AG09309 (cell line): ENCODE measurements around the gene GPR33.
"Not testable (repeated sequence)": the region's sequence is repeated elsewhere in the genome, so short reads cannot be mapped to it uniquely, and the experiment has no call there.

Experiments used
- DNase-seq: peaks from one replicate; pipeline ENCODE4 v3.0.0-alpha.2; 2010; ENCODE audit warnings: low read depth
- H3K4me3 ChIP-seq: 2 replicates; pipeline ENCODE4 v1.5.1; 2011; ENCODE audit warnings: mild to moderate bottlenecking, low read depth, low read length, moderate library complexity; ENCODE audit not compliant: control insufficient read depth
- TF ChIP-seq, protein P1 (sequence below): IDR thresholded peaks from 2 replicates; pipeline ENCODE4 v1.5.1; 2011; ENCODE audit warnings: mild to moderate bottlenecking, low read depth, low read length, inconsistent platforms; ENCODE audit not compliant: insufficient read depth, control insufficient read depth; ENCODE audit errors: missing control alignments

GPR33 gene

DNA sequence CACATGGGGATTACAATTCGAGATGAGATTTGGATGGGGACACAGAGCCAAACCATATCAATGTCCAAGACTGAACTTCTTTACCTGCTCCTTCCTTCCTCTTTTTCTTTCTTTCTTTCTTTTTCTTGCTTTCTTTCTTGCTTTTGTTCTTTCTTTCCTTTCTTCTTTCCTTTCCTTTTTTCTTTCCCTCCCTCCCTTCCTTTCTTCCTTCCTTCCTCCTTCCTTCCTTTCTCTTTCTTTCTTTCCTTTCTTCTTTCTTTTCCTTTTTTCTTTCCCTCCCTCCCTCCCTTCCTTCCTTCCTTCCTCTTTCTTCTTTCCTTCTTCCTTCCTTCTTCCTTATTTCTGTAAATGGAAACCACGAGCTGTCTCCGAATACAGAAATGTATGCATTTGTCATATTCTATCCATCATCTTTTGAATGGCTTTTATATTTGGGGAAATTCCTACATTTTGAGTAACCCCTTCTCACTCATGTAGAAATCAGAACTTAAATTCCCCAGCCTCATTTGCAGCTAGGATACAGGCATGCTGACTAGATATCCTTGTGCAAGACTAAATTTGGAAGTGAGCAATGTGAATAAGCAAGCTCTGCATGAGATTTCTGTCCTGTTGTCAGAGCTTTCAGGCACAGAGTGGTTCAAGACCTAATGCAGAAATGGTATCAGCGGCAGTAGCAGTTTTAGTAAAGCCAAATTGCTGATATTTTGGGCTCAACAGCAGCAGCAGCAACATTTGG, 11.5 kb downstream of the GPR33 start:
- DNase-seq, result no peak
- TF ChIP-seq, protein P1, sequence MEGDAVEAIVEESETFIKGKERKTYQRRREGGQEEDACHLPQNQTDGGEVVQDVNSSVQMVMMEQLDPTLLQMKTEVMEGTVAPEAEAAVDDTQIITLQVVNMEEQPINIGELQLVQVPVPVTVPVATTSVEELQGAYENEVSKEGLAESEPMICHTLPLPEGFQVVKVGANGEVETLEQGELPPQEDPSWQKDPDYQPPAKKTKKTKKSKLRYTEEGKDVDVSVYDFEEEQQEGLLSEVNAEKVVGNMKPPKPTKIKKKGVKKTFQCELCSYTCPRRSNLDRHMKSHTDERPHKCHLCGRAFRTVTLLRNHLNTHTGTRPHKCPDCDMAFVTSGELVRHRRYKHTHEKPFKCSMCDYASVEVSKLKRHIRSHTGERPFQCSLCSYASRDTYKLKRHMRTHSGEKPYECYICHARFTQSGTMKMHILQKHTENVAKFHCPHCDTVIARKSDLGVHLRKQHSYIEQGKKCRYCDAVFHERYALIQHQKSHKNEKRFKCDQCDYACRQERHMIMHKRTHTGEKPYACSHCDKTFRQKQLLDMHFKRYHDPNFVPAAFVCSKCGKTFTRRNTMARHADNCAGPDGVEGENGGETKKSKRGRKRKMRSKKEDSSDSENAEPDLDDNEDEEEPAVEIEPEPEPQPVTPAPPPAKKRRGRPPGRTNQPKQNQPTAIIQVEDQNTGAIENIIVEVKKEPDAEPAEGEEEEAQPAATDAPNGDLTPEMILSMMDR, result no peak
- no peak overlapping the region for H3K4me3 ChIP-seq

DNA sequence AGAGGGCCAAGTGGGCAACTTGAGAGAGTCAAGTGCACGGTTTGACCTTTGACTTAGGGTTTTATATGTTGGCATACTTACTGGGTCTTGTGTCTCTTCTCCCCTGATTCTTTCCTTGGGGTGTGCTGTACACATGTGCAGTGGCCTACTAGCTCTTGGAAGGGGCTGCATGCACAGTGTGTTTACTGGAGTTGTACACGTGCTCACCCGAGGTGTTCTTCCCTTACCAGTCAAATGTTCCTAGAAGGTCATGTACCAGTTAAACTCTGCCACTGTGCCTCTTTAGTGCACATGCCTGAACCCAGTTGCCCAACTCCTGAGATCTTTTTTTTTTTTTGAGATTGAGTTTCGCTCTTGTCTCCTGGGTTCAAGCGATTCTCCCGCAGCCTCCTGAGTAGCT, 21.3 kb downstream of the GPR33 start:
- no peak for DNase-seq
- no peak overlapping the region for H3K4me3 ChIP-seq
- TF ChIP-seq, protein P1, result no peak

DNA sequence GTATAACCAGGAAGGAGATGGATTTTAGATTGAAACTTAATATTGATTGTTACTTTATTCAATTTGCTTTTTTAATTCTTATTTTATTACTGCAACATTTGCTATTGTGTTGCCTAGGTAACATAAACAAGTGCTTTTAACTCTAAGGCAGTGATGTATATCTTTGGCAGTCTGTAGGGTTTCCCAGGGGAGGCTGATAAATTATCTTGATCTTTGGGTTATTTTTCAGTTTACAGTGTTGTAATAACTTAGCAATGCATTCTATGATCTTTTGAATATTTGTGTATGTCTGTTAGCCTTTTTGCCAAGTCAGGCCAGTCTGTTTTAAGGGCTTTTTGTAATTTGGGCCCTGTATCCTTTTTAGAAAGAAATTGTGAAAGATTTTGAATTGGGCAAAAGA, 22.7 kb downstream of the GPR33 start:
- no peak overlapping the region for H3K4me3 ChIP-seq
- no peak for DNase-seq
- TF ChIP-seq, protein P1, result no peak

DNA sequence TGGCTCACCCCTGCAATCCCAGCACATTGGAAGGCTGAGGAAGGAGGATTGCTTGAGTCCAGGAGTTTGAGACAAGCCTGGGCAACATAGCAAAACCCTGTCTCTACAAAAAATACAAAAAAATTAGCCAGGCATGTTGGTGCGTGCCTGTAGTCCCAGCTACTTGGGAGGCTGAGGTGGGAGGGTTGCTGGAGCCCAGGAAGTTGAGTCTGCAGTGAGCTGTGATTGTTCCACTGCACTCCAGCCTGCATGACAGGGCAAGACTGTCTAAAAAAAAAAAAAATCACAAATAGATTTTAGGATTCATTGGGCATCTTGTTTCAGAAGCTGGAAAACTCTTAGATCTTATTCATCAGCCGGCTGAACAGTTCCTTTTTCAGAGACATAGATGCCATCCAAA, 25.4 kb downstream of the GPR33 start:
- H3K4me3 ChIP-seq, DNase-seq: not testable (repeated sequence)

DNA sequence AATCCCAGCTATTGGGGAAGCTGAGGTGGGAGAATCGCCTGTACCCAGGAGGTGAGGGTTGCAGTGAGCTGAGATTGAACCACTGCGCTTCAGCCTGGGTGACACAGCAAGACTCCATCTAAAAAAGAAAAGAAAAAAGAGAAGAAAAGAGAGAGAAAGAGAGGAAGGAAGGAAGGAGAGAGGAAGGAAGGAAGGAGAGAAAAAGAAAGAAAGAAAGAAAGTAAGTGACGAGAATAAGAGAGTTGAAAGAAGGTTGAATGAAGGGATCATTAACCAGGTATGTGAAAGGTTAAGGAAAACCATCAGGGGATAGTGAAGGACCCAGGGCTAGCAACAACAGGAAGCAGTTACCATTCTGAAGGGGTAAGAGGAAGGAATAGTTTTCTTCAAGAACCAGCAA, 26.3 kb downstream of the GPR33 start:
- DNase-seq, result no peak
- TF ChIP-seq, protein P1, result no peak
- no peak overlapping the region for H3K4me3 ChIP-seq

DNA sequence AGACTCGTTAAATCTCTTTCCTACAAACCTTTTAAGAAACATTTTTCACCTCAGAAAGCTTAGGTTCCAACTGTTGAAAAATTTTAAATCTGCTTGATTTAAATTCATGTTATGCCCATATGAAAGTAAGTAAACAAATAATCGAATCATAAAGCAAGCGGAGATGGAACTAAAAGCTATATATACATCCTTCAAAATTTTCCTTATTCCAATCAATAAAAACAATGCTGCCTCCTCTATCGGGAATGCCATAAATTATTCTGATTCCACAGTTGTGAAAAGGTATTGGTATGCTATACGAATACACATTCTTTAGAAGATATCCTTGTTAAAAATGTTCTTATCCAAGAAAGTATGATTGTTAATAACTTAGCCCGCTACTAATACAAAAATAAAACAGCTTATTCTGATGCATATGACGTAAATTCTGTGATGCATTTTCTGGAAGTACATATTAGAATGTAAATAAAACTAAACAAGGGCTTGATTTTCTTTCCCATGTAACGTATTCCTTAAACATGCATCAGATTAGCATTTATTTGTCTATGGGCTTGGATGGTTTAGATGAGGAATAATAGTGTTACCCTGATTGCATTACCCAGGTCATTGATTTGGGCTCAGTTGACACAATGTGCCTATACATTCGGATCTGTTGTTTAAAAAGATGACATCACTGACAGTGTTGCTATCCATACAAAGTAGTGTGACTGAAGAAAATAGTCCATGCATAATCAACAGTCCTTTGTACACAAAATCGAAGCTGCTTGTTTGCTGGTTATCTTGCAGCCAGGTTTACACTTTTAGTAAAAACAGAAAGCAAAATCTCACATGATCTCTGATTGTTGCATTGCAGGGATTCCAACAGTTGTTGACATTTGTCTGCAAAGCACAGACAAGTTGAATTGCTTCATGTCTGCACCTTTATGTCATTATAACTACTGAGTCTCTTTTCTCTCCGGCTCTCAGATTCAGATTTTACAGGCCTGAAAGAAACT, 29.9 kb downstream of the GPR33 start:
- TF ChIP-seq, protein P1, result no peak
- H3K4me3 ChIP-seq, result peak overlapping the region; percentile 59
- DNase-seq, result no peak
